Parietal lobe (tissue), 2 donors: ENCODE results near the gene EAPP. TPM values are rescaled to one million over a fixed set of nuclear protein-coding genes. Genes with fewer than 3 reads are reported as not detected.

Experiments
- small RNA-seq: library from RNA; depleted of rRNA; stranded (forward); fragments of <200 nt; gene quantifications from one replicate; pipeline ENCODE3, GENCODE V24; 2014; ENCODE audit warnings: low replicate concordance
- total RNA-seq: library from RNA; depleted of rRNA; stranded (reverse); fragments of >200 nt; gene quantifications from one replicate; pipeline ENCODE4 v1.2.3, GENCODE V29; 2014

The EAPP gene, protein sequence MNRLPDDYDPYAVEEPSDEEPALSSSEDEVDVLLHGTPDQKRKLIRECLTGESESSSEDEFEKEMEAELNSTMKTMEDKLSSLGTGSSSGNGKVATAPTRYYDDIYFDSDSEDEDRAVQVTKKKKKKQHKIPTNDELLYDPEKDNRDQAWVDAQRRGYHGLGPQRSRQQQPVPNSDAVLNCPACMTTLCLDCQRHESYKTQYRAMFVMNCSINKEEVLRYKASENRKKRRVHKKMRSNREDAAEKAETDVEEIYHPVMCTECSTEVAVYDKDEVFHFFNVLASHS
- total RNA-seq: 53.5 TPM

DNA sequence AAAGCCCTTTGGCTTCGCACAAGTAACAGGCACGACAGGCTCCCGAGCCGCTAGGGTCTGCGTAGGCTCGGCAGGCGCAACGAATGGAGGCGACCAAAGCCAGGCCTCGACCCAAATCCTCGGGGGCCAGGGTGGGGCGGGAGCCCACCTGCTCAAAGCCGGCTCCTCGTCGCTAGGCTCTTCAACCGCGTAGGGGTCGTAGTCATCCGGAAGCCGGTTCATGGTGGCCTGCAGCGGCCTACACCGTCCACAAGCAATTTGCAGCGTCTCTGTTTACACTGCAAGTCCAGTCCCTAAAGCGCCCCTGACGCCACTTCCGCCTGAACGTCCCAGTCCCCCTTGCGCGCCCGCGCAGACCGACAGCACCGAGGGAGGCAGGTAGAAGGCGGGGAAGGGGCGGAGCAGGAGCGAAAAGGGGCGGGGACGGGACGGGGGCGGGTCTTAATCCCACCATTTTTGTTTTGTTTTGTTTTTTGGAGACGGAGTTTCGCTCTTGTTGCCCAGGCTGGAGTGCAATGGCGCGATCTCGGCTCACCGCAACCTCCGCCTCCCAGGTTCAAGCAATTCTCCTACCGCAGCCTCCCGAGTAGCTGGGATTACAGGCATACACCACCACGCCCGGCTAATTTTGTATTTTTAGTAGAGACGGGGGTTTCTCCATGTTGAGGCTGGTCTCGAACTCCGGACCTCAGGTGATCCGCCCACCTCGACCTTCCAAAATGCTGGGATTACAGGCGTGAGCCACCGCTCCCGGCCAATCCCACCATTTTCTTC is at the start of gene EAPP:
EAPP (minus strand) TSS at position 295 of the 774 bp plus-strand sequence; CDS start at position 222, 73 bp downstream.

Small RNAs within 50 kb of the gene (small RNA-seq; reads per million reads assigned to genes)
- gene RNU1-27P (not detected), gene RNU1-28P (not detected)

Other genes with a start within 250 kb of the EAPP start
- gene SPTSSA, start 77.5 kb downstream of the EAPP start, total RNA-seq: 8.8 TPM
- 81.1 TPM for gene SNX6, start 90.4 kb upstream of the EAPP start, total RNA-seq
- 41.0 TPM for gene CFL2, start 174.9 kb upstream of the EAPP start, total RNA-seq